Measurements from ENCODE around the gene THYN1.

The THYN1 gene

GRCh38 chr11:134246100-134246499 lies 7.1 kb downstream of the THYN1 start:
- DNase-seq: no peak

DNA sequence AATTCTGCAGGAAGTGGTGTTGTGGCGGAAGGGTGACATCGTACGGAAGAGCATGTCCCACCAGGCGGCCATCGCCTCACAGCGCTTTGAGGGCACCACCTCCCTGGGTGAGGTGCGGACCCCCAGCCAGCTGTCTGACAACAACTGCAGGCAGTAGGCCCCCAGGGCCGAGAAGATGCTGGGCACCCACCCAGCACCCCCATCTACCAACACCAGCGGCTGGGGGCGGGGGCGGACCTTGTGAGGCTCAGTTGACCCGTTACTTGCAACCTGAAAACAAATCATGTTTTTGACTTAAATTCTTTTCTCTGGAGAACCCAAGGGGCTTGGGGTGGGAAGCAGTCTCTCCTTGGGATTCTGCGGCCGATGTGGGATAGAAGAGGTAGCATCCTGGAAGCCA lies 7.7 kb downstream of the THYN1 start:
- DNase-seq: no peak

DNA sequence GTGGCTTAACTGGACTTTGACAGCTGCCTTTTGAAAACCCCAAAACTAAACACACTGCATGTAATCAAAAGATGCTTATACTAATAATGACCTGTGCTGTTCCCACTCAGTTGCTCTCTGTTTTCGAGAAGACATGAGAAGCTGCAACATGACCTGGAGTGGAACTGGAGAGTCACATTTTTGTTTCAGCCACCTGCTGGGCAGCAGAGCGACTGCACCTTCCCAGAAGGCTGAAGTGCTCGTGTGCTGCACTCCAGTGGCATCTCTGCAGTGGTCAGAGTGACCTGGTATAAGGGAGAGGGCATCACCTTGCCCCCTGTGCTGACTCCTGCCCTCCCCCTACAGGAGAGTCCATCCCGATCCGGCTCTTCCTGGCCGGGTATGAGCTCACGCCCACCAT lies 8.6 kb downstream of the THYN1 start:
- no peak for DNase-seq

DNA sequence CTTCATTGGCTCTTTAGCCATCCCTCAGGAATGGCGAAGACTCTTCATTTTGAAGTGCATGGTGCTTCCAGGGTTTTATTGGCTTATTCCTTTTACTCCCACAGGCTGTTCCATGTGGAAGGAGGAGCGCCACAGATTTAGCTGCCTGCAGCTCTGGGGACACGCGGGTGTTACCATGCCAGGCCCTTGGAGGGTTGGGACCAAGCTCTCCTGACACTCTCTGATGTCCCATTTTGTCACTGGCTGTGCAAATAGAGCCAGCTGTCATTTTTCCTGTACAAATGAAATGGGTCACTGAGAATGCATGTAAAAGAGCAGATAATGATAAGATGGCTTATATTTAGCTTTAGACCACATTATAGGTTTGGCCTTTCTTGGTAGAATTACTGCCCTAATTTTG lies 9.2 kb downstream of the THYN1 start:
- no peak for DNase-seq

DNA sequence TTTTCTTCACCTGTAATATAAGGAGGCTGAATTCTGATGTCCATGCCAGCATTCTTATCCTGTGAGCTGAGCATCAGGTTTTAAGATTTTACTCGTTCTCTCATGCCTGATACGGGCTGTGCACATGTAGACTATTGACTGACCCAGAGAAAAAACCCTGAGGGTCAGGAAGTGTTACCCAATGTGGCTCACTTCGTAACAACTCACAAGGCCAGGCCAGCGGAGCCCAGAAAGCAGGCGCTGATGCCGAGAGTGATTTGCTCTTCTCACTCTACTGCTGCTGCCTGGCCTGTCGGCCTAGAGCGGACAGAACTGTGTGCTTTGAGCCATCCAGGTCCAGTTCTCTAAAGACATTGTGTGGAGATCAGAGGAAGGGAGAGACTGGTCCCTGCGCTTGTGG lies 10.8 kb downstream of the THYN1 start:
- no peak for DNase-seq

DNA sequence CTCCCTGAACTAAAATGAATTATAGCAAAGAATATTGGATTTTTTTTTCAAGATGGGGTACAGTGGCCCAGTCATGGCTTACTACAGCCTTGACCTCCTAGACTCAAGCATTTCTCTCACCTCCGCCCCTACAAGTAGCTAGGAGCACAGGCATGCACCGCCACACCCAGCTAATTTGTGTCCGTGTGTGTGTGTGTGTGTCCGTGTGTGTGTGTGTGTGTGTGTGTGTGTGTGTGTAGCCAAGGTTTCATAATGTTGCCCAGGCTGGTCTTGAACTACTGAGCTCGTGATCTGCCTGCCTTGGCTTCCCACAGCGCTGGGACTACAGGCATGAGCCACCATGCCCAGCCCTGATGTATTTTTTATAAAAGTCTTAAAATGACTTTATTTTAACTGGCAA lies 12.6 kb downstream of the THYN1 start:
- no peak for DNase-seq

DNA sequence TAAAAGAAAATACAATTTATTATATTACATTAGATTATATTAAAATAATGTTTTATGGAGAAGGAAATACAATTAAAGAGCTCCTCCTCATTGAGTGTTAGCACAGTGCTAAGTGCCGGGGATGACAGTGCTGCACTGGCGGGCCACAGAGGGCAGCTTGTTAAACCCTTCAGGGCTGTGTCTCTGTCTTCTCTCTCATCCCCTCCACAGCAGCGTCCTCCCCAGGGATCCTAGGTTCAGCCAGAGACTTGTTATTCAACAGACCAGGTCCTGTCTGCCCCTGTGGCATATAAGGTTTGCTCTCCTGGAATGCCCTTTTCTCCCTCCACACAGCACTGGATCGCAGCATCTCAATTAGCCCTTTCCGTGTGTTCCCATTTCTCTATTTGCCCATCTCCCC lies 14.2 kb downstream of the THYN1 start:
- DNase-seq: no peak

GRCh38 chr11:134237557-134237922 lies 15.6 kb downstream of the THYN1 start:
- no peak for DNase-seq

DNA sequence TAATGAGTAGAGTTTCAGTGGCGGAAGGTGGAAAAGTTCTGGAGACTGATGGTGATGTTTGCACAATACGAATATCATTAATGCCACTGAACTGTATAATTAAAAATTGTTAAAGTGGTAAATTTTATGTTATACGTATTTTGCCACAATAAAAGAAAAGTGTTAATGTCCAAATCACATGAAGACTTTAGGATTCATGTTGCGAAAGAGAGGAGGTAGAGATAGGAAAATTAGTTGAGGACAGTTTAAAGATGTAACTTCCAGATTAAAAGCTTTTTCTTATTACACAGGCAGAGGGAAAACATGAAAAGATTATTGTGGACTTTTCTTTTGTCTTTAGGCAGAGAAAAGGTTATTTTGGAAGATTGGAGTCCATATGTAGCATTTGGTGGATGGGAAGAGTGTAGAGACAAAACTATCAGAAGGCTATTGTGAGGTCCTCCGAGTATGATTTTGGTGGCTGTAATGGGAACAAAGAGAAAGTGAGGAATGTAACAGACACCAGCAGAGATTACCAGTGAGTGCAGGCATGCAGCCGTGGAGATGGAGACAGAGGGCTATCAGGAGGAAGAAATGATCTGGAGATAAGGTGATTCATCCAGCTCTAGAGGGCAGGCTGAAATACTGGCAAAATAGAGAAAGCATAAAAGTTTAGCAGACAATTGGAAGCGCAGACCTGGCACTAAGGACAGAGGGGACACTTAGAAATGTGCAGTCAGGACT lies 16.2 kb downstream of the THYN1 start:
- no peak for DNase-seq

- DNase-seq: no peak
Observed at GRCh38 chr11:134235399-134235798, 17.8 kb downstream of the THYN1 start.

DNA sequence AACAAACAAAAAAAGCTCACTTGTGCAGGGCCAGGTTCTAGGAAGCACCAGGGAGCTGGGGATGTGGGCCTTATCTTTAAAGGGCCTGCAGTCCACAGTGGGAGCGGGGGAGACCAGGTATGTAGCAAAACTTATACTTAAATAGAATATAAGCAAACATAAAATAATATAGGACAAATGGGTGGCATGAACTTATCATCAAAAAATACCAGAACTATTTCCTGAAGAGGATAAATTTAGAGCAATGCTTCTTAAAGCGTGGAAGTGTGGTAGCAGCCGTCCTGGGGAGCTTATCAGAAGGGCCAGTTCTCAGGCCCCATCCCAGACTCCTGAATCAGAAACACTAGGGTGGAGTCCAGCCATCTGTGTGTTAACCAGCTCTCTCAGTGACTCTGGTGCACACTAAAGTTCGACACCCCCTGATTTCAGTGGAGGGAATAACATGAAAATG lies 19.4 kb downstream of the THYN1 start:
- DNase-seq: no peak

DNA sequence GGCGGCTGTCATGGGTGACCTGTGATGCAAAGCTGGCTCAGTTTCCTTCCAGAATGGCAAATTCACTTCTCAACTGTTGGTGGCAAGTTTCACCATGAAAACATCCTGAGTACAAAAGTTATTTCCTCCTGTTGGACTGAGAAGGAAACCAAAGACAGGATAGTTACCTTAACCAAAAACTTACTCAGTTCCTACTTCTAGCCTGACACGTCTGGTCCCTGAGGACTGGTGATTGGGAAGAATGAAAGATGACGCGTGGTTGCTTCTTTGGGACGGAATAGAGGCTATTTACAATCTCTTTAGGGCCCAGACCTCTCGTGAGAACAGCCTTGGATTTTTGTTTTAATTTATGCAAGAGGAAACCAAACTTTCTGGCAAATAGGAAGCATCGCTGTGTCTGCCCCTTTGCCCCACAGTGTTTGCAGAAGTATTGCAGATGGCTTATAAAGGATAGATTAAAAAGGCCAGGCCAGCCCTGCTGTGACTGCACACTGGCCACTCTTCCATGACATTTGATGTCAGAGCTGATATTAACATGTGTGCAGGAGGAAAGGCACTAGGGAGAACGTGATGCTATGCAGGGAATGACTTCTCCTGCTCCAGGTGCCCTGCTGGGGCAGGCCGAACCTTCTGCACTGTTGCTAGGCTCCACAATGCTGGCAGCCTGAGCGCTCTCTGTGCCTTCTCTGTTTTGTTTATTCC lies 21.0 kb downstream of the THYN1 start:
- DNase-seq: no peak

- no peak for DNase-seq
Observed at GRCh38 chr11:134230339-134230738, 22.8 kb downstream of the THYN1 start.

GRCh38 chr11:134229126-134229790 lies 23.9 kb downstream of the THYN1 start:
- no peak for DNase-seq

DNA sequence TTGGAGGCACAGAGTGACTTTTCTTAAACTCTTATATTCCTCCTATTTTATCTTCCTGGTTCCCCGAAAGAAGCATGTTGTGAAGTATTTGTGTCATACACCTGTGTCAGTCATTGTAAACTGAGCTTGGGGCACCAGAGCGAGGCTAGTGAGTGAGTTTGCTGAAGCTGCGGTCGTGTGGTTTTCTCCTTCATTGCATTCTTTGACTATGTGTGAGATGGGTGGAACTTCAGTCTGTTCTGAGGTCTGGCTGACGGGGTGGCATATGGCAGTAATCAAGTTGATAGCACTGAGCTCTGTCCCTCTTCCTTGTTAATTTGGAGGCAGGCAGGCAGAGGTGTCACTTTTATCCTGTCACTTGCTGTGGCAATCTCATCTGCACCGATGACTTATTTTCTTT lies 24.5 kb downstream of the THYN1 start:
- no peak for DNase-seq

- no peak for DNase-seq
Observed at GRCh38 chr11:134226806-134227325, 26.3 kb downstream of the THYN1 start.

- no peak for DNase-seq
Observed at GRCh38 chr11:134224710-134225664, 28.2 kb downstream of the THYN1 start.

- DNase-seq: peak; percentile 84
Observed at GRCh38 chr11:134223836-134224709, 29.1 kb downstream of the THYN1 start, which contains the start of the genes NCAPD3 and VPS26B. TSS of gene NCAPD3 (minus strand) at chr11:134223967. CDS start at chr11:134223926, 41 bp downstream. TSS of gene VPS26B (plus strand) at chr11:134224671. CDS start at chr11:134225123, 452 bp downstream.

DNA sequence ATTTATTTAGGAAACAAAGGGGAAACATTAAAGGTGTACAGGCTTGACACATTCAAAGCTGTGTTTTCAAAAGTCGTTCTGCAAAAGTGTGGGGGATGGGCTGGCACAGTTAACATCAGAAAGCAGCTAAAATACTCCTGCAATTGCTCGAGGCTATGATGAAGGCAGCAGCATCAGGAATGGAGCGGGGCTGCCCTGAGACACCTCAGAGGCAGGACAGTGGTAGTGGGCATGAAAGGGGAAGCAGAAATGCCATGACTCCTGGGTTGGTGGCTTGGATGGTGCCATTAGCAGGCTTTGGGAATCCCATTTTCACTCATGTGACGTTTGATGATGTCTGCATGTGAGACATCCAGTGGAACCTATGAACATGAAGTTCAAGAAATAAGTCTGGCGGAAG lies 30.0 kb downstream of the THYN1 start:
- no peak for DNase-seq

GRCh38 chr11:134216816-134217215 lies 36.3 kb downstream of the THYN1 start:
- no peak for DNase-seq

GRCh38 chr11:134215836-134216235 lies 37.3 kb downstream of the THYN1 start:
- no peak for DNase-seq
